HG03103 (cell line): ENCODE results near the gene RGS7BP.
"Not testable (repeated sequence)": the region's sequence is repeated elsewhere in the genome, so short reads cannot be mapped to it uniquely, and the experiment has no call there.

Source experiments
- ATAC-seq: cut with Tn5 transposase; IDR thresholded peaks from one replicate; pipeline ENCODE4 v1.9.1; 2021; ENCODE audit warnings: low read depth; ENCODE audit not compliant: unreplicated experiment

RGS7BP gene

DNA sequence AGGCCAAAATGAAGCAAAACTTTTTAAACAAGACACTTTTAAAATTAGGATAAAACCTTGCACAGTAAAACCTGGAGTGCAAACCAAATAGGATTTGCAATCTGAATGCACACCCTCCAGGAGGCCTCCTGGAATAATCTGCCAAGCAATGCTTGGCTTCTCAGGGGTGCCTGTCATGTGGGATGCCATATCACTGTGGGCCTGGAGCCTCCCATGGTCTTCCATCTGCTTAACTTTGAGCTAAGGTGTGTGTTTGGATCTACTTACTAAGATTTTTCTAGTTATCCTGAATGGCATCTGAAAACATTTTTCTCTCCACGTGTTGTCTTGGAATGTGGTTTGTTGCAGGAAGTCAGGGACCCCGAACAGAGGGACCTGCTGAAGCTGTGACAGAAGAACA is 52.1 kb downstream of the RGS7BP start:
- ATAC-seq = no peak

DNA sequence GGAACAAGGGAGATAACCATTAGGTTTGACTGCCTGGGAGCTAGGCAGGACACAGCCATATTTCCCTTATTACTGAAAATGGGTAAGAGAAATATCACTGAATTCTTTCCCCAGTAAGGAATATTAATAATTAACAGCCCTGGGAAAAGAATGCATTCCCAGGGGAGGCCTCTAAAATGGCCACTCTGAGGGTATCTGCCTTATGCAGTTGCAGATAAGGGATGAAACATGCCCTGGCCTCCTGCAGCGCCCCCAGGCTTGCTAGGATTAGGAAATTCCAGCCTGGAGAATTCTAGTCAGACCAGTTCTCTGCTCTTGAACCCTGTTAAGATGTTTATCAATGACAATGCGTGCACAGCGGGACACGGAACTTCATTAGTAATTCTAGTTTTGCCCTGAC is 52.8 kb downstream of the RGS7BP start:
- ATAC-seq = not testable (repeated sequence)

DNA sequence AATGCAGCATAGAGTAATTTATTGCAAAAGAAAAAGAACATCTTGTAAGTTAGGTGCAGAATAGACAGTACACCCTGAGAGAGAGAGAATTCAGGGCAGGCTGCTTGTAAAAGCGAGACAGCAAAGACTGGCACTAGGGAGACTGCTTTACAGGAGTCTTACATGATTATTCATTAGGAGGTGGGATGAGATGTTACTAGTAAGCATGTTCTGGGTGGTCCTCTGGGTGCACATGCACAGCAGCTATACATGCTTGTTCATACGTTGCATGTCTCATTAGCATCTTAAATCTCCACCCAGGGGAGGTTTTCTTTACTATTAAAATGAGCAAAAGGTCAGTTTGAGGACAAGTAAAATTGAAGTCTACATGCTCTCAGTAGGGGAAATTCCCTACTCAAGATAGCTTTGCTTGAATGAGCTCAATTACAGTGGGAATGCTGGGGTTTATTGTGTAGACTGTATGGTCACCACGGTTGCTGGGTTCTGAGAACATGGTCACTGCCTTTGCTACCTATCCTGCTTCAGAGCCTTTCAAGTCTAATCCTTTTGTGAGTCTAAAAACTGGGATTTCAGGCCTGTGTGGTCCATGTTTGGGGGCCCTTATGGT is 60.6 kb downstream of the RGS7BP start:
- ATAC-seq = no peak

DNA sequence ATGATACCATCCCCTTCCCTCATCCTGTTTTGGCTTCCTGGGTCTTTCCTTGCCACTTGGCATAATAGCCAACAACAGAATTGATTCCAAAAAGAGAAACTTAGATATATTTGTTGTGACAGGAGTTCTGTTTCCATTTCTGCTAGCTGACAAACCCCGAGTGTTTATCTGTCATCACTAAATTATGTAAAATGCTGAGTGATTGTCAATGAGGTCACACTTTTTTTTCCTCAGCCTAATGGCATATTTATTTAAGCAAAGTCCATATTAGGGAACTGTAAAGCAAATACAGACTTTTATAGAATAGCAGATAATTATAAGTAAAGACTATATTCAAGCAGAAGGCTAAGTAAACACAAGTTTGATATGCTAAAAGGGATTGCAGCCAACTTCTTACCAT is 64.0 kb downstream of the RGS7BP start:
- no peak for ATAC-seq

DNA sequence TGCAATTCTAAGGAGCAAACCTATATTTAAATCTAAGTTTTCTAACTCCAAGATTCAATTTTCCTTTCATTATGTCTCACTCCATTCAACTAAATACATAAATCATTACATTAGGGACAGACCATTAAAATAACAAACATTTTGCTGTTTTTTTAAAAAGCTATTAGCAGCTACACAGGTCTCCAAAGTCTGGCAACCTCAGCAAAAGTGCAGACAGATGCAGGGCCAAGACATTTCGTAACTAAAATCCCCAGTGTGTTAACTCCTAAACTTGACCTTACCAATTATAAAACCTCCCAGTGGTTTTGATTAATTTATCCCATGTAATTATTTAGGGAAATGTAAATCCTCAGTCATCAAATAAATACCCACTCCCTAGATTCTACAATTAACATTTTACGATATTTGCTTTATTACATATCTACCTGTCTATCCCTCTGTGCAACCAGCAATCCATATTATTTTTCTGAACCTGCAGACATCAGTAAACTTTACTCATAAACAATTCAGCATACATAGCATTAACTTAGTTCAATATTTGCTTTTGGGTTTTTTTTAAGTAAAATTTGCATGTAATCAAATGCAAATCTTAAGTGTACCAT is 64.7 kb downstream of the RGS7BP start:
- no peak for ATAC-seq

DNA sequence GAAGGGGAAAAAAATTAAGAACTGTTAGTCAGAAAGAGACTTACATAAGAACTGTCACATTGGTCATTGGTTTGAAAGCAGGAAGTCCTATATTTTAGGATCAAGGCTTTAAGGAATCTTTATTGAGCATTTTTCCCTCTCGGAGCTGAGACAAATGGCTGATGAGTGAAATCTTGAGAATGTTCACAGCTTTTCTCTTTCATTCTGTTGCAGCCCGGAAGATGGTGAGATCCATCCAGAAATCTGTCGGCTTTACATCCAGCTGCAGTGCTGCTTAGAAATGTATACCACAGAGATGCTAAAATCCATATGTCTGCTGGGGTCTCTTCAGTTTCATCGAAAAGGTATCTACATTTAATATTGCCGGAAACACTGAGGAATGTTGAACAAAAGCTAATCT is 69.7 kb downstream of the RGS7BP start:
- no peak for ATAC-seq

DNA sequence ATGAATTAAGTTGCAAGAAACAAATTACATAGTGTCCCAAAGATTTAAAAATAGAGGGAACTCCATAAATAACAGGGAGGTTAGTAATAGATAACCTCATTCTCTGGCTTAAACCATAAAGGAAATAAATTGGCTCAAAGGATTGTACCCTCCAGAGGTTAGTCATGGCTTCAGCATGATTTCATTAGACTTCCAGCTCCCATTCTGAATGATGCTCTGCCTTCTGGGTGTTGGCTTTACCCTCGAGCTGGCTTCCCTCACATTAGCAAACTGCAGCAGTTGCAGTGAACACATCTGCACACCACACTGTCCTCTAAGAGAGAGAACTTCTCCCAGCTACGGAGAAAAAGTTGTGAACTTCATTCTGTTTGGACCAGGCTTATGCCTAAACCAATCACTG is 70.4 kb downstream of the RGS7BP start:
- no peak for ATAC-seq

DNA sequence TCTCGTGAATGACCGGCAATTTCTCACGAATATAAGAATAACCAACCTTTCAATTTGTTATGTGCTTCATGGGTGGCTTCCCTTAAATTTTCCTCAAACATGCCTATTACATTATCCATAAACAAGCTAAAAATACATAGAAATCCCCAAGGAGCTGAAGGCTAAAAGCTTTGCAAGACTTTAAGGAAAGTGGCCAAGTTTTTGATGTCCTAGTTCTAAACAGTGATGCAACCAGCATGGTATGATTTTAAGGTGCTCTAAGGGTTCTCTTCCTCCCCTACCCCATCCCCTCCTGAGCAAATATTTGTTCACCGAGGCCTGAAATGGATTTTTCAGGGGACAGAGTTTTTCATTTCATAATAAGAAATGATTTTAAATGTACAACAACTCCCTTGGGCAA is 79.8 kb downstream of the RGS7BP start:
- no peak for ATAC-seq

DNA sequence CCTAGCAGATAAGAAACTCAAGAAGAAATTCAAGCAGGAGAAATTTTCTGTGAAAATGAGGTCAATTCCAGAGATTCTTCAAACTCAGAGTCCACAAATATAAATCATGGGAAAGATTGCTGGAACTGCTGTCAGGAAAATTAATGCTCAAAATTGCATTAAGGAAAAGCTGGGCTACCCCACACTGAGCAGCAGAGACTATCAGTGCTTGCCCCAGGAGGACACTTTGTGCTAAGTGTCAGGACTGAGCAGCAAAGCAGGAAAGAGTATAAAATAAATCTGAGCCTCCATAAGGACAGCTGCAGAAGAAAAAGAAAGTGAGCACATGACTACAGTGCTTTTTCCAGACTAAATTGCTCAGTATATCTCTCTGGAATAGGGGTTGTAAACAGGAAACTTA is 81.6 kb downstream of the RGS7BP start:
- ATAC-seq = no peak

DNA sequence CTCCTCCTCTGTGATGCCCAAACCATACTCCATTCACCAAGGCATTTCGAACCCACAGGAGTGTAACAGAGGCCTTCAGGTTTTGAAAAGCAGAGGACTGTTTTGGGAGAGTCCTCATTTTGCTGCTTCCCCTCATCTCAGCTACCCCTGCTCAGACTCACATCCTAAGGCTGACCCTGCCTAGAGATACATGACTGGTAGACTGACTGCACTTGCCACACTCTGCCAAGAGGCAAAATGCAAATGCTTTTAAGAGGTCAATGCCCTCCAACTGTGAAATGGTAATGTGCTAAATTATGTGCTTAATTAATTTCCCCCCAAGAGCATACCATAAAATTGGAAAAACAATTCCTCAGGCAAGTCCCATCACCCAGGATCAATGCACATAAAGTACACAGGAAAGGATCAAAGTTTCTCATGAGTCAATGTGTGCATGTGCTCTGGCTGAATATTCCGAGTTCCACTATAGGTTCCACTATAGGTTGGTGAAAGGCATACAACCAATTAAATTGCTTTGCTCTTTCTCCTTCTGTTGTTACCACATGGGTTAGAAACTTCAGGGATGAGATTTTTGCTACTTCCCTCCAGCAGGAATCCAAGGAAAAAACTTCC is 87.0 kb downstream of the RGS7BP start:
- no peak for ATAC-seq

DNA sequence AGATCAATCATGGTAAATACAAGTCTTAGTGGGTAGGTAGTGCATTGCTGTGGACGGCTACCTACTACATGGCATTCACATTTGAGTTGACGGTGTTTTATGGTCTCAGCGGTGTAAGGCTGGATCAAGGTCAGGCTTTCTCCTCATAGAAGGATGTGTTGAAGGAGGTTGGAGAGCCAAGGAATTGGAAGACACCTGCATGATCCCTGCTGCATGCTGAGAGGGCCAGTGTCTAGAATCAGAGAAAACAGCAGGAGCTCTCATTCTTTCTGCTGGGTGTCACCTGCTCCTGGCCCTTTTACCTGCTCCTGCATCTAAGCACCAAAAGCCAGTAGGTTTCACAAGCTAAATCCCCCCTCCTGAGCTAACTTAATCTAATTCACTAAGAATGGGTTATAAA is 88.2 kb downstream of the RGS7BP start:
- no peak for ATAC-seq

DNA sequence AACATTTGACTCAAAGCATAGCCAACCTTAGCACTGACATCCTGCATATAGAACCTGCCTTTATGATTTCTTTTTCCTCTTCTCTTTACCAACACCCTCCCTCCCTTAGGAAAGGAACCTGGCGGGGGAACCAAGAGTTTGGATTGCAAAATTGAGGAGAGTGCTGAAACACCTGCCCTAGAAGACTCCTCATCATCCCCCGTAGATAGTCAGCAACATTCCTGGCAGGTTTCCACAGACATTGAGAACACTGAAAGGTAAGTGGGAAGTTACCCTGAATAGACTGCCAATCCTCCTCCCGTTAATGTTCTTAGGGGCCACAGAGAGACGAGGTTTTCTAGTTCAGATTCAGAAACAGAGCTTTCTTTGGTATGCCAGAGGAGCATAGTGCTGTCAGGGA is 88.8 kb downstream of the RGS7BP start:
- no peak for ATAC-seq

DNA sequence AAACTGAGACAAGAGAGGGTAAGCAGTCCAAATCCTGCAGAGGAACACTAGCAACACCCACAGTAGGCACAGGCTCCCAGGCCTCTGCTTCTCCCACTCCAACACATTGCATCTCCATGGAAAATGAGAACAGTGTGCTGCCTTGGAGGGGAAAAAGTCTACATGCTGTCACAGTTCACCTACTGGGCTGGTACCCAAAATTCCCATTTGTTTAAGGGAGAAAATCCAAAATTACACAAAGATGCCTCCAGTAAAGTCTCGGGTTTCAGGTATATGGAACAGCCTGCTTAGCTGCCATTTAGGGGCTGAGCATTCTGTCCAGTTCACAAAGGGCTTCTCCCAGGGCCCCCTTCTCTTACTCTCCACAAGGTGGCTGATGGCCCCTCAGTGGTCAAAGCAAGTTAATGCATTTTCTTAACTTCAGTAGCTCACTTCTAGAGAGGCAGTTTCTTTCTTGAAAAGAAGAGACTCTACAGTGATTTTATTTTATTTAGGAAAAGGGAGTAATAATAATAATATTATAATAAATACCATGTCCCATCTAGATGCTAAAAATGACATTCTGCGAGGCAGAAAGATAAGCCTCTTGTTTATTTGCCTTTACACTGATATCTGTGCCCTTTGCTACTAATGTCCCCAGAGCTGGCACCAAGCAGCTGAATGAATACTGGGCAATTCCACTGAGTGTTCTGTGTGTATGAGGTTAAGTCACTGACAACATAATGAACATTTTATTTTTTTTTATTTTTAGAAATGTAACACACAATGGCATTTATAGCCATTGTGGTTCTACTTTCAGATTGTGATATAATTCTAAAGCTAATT is 89.4 kb downstream of the RGS7BP start:
- ATAC-seq = no peak

DNA sequence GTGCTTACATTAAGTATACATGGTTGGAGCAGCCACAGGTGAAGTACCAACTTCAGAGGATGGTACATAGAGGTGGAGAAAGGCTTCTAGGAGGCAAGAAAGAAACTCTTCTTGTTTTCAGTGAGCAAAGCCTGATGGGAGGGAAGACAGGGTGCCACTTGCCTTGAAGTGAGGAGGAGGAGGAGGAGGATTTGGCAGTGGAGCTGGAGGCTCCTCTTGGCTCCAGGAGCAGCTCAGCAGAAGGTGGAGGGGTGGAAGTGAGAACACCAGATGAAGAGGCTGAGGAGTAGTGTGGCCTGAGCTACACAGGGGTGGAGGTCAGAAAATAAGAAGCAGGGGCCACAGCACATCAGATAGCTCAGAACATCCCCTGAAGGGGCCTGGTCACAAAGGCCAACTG is 93.4 kb downstream of the RGS7BP start:
- ATAC-seq = no peak

DNA sequence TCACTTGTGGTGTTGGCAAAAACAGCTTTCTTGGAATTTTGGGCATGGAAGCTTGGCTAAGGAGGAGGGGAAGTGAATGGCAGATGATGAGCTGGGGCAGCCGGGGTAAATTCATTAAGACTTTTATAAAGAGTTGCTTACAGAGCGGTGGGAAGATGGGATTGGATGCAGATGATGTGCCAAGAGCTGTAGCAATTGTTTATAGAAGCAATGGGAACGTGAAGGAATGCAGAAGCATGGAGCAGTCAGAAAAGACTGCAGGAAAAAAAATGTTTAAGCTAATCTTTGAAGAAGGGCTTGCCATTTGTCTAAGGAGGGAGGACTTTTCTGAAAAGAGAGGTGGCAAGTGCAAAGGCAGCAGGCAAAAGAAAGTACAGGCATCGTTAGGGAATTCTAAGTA is 97.9 kb downstream of the RGS7BP start:
- ATAC-seq = no peak

DNA sequence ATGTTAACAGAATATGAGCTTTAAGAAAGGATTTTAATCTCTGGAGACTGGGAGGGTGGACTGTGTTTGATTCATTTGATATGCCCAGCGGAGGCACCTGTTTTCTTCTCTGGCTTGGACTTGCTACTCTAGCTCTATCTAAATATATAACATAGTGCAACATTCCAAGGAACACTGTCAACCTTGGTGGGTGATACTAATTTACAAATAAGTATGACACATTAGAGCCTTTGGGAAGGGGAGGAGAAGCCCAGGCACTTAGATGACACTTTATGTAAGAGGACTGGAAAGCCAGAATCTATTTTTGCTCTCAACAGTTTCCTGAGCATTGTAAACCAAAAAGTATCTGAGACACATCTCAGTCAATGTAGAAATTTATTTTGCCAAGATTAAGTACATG is 101.1 kb downstream of the RGS7BP start:
- ATAC-seq = no peak

DNA sequence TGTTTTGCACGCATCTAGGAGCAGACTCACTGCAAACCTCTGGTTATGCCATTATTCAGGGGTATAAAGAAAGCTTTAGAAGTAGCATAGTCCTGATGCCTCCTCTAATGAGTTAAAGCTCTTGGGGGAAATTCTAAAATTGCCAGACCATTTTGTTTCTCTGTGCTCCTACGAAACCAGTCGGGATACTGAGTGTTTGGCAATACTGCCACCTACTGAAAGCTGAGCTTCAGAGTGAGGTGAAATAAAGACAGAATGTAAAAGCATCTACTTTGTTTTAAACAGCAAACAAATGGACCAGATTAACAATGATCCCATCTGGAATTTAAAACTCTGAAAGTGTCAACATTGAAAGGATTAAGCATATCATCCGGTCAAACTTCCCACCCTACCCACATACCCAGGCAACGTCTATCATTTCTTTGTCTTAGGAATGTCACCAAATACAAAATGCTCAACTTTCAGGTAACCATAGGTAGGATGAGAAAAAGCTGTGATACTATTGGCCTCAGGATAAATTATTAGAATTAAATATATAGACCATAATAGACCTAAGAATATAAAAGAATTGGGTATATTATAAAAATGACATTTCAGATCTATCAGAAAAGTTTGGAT is 106.6 kb downstream of the RGS7BP start:
- ATAC-seq = no peak

DNA sequence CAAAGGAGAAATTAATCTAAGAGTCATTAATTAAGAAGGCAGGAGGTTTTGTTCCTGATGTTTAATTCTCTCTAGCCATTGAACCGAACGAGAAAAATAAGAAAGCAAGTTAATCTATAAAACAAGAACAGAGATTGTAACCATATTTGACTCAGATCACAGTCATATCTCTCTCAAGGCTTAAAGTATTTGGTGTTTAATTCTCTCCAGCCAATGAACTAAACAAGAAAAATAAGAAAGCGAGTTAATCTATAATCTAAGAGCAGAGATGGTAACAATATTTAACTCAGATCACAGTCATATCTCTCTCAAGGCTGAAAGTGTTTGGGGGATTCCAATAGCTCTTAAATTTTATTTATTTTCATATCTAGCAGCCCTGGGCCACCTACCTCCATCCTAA is 110.1 kb downstream of the RGS7BP start:
- ATAC-seq = no peak

DNA sequence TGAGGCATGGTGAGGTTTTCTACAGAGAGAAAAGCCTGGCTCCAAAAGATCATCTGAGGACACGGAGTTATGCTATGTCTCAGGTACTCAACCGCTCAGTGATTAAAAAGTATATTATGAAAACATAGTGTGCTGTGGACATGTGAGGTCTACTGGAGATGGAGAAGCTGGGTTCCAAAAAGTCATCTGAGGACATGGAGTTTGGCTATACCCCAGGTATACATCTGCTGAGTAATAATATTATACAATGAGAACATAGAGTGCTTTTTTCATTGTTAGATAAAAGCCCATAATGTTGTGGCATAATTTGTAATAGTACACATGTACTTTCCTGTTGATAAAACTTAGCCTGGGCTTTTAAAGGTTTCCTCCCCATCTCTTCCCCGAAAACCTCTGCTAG is 113.8 kb downstream of the RGS7BP start:
- no peak for ATAC-seq

DNA sequence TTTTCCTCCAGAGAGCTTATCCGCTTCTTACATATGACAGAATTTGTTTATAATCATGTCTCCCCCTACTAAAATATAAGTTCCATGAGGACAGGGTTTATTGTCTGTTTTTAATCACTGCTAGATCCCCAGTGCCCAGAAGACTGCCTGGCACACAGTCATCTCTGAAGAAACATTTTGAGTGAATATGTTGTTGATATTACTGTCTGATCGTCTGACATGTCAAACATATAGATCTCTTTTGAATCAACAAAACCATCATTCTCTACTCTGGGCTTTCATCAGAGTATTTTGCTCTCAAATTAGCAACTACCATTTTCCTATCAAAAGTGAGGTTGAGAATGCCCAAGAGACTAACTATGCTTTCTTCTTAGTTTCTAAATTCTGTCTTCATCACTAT is 117.2 kb downstream of the RGS7BP start:
- no peak for ATAC-seq

DNA sequence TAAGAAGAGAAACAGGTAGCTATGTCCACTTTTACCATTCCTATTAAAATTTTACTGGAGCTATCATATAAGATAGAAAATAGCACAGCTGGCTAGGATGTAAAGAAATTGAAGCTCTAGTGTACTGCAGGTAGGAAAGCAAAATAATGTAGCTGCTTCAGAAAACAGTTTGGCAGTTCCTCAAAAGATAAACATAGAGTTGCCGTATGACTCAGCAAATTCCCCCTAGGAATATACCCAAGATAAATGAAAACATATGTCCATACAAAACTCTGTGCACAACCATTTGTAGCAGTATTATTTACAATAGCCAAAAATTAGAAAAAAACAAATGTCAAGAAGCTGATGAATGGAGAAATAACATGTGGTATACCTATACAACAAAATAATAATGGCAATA is 119.9 kb downstream of the RGS7BP start:
- ATAC-seq = no peak
